Thymus (tissue), 11 donors: ENCODE measurements around the gene KCTD18. TPM values are rescaled to one million over a fixed set of nuclear protein-coding genes. Genes with fewer than 3 reads are reported as not detected.

ENCODE experiments used
- DNase-seq, 9 donors: peaks; one replicate each; pipeline ENCODE4 v3.0.0-alpha.2; 2013; ENCODE audit warnings: low spot score in 9 of 9, low read depth in 6 of 9, missing footprints in 1 of 9
- H3K27ac ChIP-seq, 2 donors: one replicate each; pipeline ENCODE4 v1.5.1; 2013; ENCODE audit warnings: control low read depth in 1 of 2, low read depth in 1 of 2, low read length in 1 of 2, mild to moderate bottlenecking in 1 of 2, moderate library complexity in 1 of 2
- H3K27me3 ChIP-seq, 2 donors: one replicate each; pipeline ENCODE4 v1.5.1; 2013; ENCODE audit warnings: low read length in 1 of 2; ENCODE audit not compliant: control insufficient read depth in 2 of 2, insufficient read depth in 1 of 2
- H3K36me3 ChIP-seq, 2 donors: one replicate each; pipeline ENCODE4 v1.5.1; 2013; ENCODE audit warnings: low read length in 1 of 2, mild to moderate bottlenecking in 1 of 2, moderate library complexity in 1 of 2; ENCODE audit not compliant: control insufficient read depth in 2 of 2, insufficient read depth in 2 of 2
- H3K4me1 ChIP-seq, 2 donors: one replicate each; pipeline ENCODE4 v1.5.1; 2013; ENCODE audit warnings: low read length in 2 of 2; ENCODE audit not compliant: control insufficient read depth in 2 of 2, insufficient read depth in 2 of 2
- H3K4me3 ChIP-seq, 2 donors: one replicate each; pipeline ENCODE4 v1.5.1; 2013; ENCODE audit warnings: low read length in 2 of 2, control low read depth in 1 of 2, mild to moderate bottlenecking in 1 of 2
- H3K9me3 ChIP-seq, 2 donors: one replicate each; pipeline ENCODE4 v1.5.1; 2013; ENCODE audit warnings: low read length in 1 of 2, mild to moderate bottlenecking in 1 of 2; ENCODE audit not compliant: control insufficient read depth in 2 of 2, insufficient read depth in 1 of 2
- WGBS: extraction: QIAGEN DNeasy Blood & Tissue Kit; methylation state at CpG from one replicate; pipeline ENCODE4 v1.1.7; 2013; 5-methylcytosine and 5-hydroxymethylcytosine counted together
- polyA plus RNA-seq: library from polyadenylated mRNA; stranded (reverse); fragments of 200-250 nt; gene quantifications from one replicate; pipeline ENCODE4 v1.2.3, GENCODE V29; 2013
- total RNA-seq: library from RNA; stranded (reverse); fragments of 120-200 nt; gene quantifications from one replicate; pipeline ENCODE4 v1.2.4, GENCODE V29; 2013
- donor health status: healthy.

Gene KCTD18
- total and polyA plus RNA-seq, 2 donors = 13.9 to 19.2 TPM

- 95% methylated on average over 4 of the region's 4 CpGs for WGBS
- Histone ChIP-seq H3K9me3 (no peaks in the 10 kb centered on the region), H3K36me3 (no peaks in the 10 kb centered on the region), H3K4me3 (no peak overlapping the region), H3K4me1 (peaks cover 0 to 11% of the 10 kb centered on the region in 2 donors), H3K27me3 (no peaks in the 10 kb centered on the region), H3K27ac (no peak overlapping the region)
- no peak for DNase-seq
These were observed 54.7 kb downstream of the KCTD18 start for GRCh38 chr2:200454927-200455801.

- H3K9me3 ChIP-seq = no peaks in the 10 kb centered on the region
- H3K4me1 ChIP-seq = peaks cover 0 to 11% of the 10 kb centered on the region in 2 donors
- DNase-seq = no peak
- H3K36me3 ChIP-seq = no peaks in the 10 kb centered on the region
- H3K27me3 ChIP-seq = no peaks in the 10 kb centered on the region
- no peak overlapping the region for H3K4me3 ChIP-seq
- no peak overlapping the region for H3K27ac ChIP-seq
- 96% methylated on average over 5 of the region's 5 CpGs for WGBS
These were observed 55.9 kb downstream of the KCTD18 start for GRCh38 chr2:200453853-200454534.

GRCh38 chr2:200453142-200453852 is 56.6 kb downstream of the KCTD18 start:
- WGBS = 92% methylated on average over 8 of the region's 8 CpGs
- H3K27me3 ChIP-seq = no peaks in the 10 kb centered on the region
- H3K9me3 ChIP-seq = no peaks in the 10 kb centered on the region
- H3K36me3 ChIP-seq = no peaks in the 10 kb centered on the region
- no peak overlapping the region for H3K4me3 ChIP-seq
- no peak overlapping the region for H3K27ac ChIP-seq
- H3K4me1 ChIP-seq = peaks cover 0 to 11% of the 10 kb centered on the region in 2 donors
- DNase-seq = no peak

GRCh38 chr2:200452377-200452776 is 57.5 kb downstream of the KCTD18 start:
- no peaks in the 10 kb centered on the region for H3K27me3 ChIP-seq
- WGBS = 96% methylated on average over 2 of the region's 2 CpGs

GRCh38 chr2:200451511-200451910 is 58.4 kb downstream of the KCTD18 start:
- 96% methylated on average over 2 of the region's 2 CpGs for WGBS
- Histone ChIP-seq H3K27me3 (no peaks in the 10 kb centered on the region), H3K27ac (no peak overlapping the region), H3K9me3 (no peaks in the 10 kb centered on the region), H3K36me3 (no peaks in the 10 kb centered on the region), H3K4me3 (no peak overlapping the region), H3K4me1 (peaks cover 0 to 8% of the 10 kb centered on the region in 2 donors)
- no peak for DNase-seq

More at GRCh38 chr2:200452377-200452776, 57.5 kb downstream of the KCTD18 start:
- Histone ChIP-seq H3K9me3 (no peaks in the 10 kb centered on the region), H3K4me3 (no peak overlapping the region), H3K36me3 (no peaks in the 10 kb centered on the region), H3K27ac (no peak overlapping the region), H3K4me1 (peaks cover 0 to 11% of the 10 kb centered on the region in 2 donors)
- no peak for DNase-seq

GRCh38 chr2:200450288-200450687 is 59.6 kb downstream of the KCTD18 start:
- DNase-seq = no peak

GRCh38 chr2:200449149-200449548 is 60.7 kb downstream of the KCTD18 start:
- H3K27ac ChIP-seq = no peak overlapping the region
- whole genome bisulfite sequencing = 93% methylated on average over 4 of the region's 4 CpGs
- H3K36me3 ChIP-seq = no peaks in the 10 kb centered on the region
- no peaks in the 10 kb centered on the region for H3K9me3 ChIP-seq
- no peaks in the 10 kb centered on the region for H3K4me1 ChIP-seq
- no peak overlapping the region for H3K4me3 ChIP-seq
- H3K27me3 ChIP-seq = no peaks in the 10 kb centered on the region
- DNase-seq = no peak

More at GRCh38 chr2:200450288-200450687, 59.6 kb downstream of the KCTD18 start:
- Histone ChIP-seq H3K27ac (no peak overlapping the region), H3K4me3 (no peak overlapping the region), H3K4me1 (no peaks in the 10 kb centered on the region), H3K9me3 (no peaks in the 10 kb centered on the region), H3K27me3 (no peaks in the 10 kb centered on the region), H3K36me3 (no peaks in the 10 kb centered on the region)
- WGBS = 95% methylated on average over 2 of the region's 2 CpGs

- H3K9me3 ChIP-seq = no peaks in the 10 kb centered on the region
- no peaks in the 10 kb centered on the region for H3K36me3 ChIP-seq
- H3K27ac ChIP-seq = no peak overlapping the region
These were observed 61.4 kb downstream of the KCTD18 start for GRCh38 chr2:200448455-200448854.

More at GRCh38 chr2:200448455-200448854, 61.4 kb downstream of the KCTD18 start:
- Histone ChIP-seq H3K27me3 (no peaks in the 10 kb centered on the region), H3K4me3 (no peak overlapping the region), H3K4me1 (no peaks in the 10 kb centered on the region)
- DNase-seq = no peak
